Spleen (tissue), 7 donors: ENCODE data around the gene FAM9A.

Source experiments
- CTCF ChIP-seq, 11 experiments: fragments of 200-600 bp in 7 of 11; fragments of 450-650 bp in 4 of 11; sonication (generic) in 4 of 11; IDR thresholded peaks in 8 of 11; conservative IDR thresholded peaks in 3 of 11; 1 replicate in 7 of 11; 2 replicates in 4 of 11; pipeline versions ENCODE4 v1.4.0 to v1.8.0; 2016 to 2021; ENCODE audit warnings: antibody characterized with exemption in 11 of 11, inconsistent platforms in 4 of 11, mild to moderate bottlenecking in 1 of 11
- POLR2A ChIP-seq, 3 donors: fragments of 450-650 bp; IDR thresholded peaks; one replicate each; pipeline ENCODE4 v1.5.1; 2017; ENCODE audit warnings: antibody characterized with exemption in 3 of 3, mild to moderate bottlenecking in 1 of 3
- POLR2AphosphoS5 ChIP-seq, 3 donors: sonication (generic); formaldehyde crosslinking; IDR thresholded peaks; one replicate each; pipeline ENCODE4 v1.5.1; 2017; ENCODE audit warnings: antibody characterized with exemption in 3 of 3
- donor health status: DM: no; HTN: no; CAD: no; lungs with moderate emphysema.
- donor health status: DM: no; HTN: no; CAD: no.
- donor health status: DM: no; HTN: no; CAD: no.

GRCh38 chrX:8748855-8749254 lies 52.3 kb downstream of the FAM9A start:
- TF ChIP-seq CTCF (IDR thresholded peaks at IDR 0.05 in 8 of 11, conservative IDR thresholded peaks at IDR 0.05 in 3 of 11), result peak in 8 of 11 experiments; percentile 11 to 44 (median 36)
- TF ChIP-seq POLR2A (IDR thresholded peaks at IDR 0.05), result no peak
- no peak for TF ChIP-seq POLR2AphosphoS5 (IDR thresholded peaks at IDR 0.05)
